ENCODE results near the gene C17orf58. TPM values are rescaled to one million over a fixed set of nuclear protein-coding genes. Genes with fewer than 3 reads are reported as not detected.
A peak's percentile ranks its signal among the peaks of the same experiment; 100 is the strongest.
"Not testable (repeated sequence)": the region's sequence is repeated elsewhere in the genome, so short reads cannot be mapped to it uniquely, and the experiment has no call there.

The C17orf58 gene
- total and polyA plus RNA-seq, 2 experiments from 2014 or later: 30.9 to 35.8 TPM

DNA sequence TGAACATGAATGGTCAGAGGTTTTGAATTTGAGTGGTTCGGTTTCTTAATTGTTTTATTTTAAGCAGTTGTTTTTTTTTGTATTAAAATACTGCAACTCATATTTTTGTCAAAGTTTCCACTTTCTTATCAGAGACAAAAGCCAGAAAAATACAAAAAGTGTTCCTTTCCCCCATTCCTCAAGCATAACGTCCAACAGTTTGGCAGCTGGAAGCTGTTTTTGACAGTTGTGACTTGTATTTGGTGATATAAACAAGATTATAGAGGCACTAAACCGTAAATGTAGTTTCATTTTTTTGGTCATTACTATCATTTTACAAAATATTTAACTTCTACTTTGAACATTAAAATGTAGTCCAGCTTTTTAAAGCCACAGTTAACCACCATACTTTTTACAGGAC is 36.0 kb downstream of the C17orf58 start:
- H4K20me1 ChIP-seq (replicated peaks; ENCODE audit: insufficient read depth); H3K4me3 Mint-ChIP-seq; H3K4me3 ChIP-seq; H2AFZ ChIP-seq; H3K4me2 ChIP-seq; DNase-seq (ENCODE audit: low spot score); H3K9me2 ChIP-seq (ENCODE audit: insufficient read depth); H3K27ac Mint-ChIP-seq; H3K4me1 ChIP-seq (ENCODE audit: insufficient read depth); ATAC-seq; H3K79me2 ChIP-seq (replicated peaks; ENCODE audit: insufficient read depth); H3K9me3 Mint-ChIP-seq; H3K27me3 ChIP-seq (ENCODE audit: insufficient read depth): not testable (repeated sequence)
- Mint-ChIP-seq H3K36me3 (ENCODE audit: low read depth) (peaks cover 57% of the 10 kb centered on the region), H3K4me1 (peaks cover 16% of the 10 kb centered on the region), H3K27me3 (ENCODE audit: insufficient read depth, low read depth, poor library complexity) (peaks cover 12% of the 10 kb centered on the region)
- peaks cover 16% of the 10 kb centered on the region for H3K36me3 ChIP-seq (ENCODE audit: insufficient read depth)
- H3K27ac ChIP-seq (ENCODE audit: low read depth): peak overlapping the region; percentile 13; the same call in 1 of the 2 replicates
- peaks cover 19% of the 10 kb centered on the region; the same call in 1 of the 2 replicates for H3F3A ChIP-seq (replicated peaks; ENCODE audit: low read depth)

DNA sequence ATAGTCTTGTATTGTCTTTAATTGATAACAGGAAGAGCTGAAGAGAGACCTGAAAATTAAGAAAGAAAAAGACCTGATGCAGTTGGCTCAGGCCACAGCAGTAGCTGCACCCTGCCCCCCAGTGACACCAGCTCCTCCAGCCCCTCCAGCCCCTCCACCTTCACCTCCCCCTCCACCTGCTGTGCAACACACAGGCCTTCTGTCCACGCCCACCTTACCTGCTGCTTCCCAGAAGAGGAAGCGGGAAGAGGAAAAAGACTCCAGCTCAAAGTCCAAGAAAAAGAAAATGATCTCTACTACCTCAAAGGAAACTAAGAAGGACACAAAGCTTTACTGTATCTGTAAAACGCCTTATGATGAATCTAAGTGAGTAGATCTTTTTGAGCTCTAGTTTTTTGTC is 36.8 kb downstream of the C17orf58 start:
- ATAC-seq (peak; percentile 75), DNase-seq (ENCODE audit: low spot score) (peak; percentile 39)
- Mint-ChIP-seq H3K27me3 (ENCODE audit: insufficient read depth, low read depth, poor library complexity) (peaks cover 17% of the 10 kb centered on the region), H3K36me3 (ENCODE audit: low read depth) (peaks cover 58% of the 10 kb centered on the region), H3K9me3 (no peaks in the 10 kb centered on the region), H3K4me3 (no peak overlapping the region; the same call in 2 of the 3 replicates), H3K4me1 (peaks cover 16% of the 10 kb centered on the region), H3K27ac (peak overlapping the region; percentile 20)
- no peak overlapping the region for H3K27ac ChIP-seq (ENCODE audit: low read depth)
- H3K4me2 ChIP-seq: no peak overlapping the region
- peaks cover 13% of the 10 kb centered on the region for H3K36me3 ChIP-seq (ENCODE audit: insufficient read depth)
- no peaks in the 10 kb centered on the region for H3K9me2 ChIP-seq (ENCODE audit: insufficient read depth)
- H2AFZ ChIP-seq: no peak overlapping the region
- peaks cover 19% of the 10 kb centered on the region; the same call in 1 of the 2 replicates for H3F3A ChIP-seq (replicated peaks; ENCODE audit: low read depth)
- H4K20me1 ChIP-seq (replicated peaks; ENCODE audit: insufficient read depth): peaks cover 3% of the 10 kb centered on the region; the same call in 1 of the 2 replicates
- H3K4me1 ChIP-seq (ENCODE audit: insufficient read depth): peaks cover 9% of the 10 kb centered on the region; the same call in 1 of the 2 replicates
- H3K27me3 ChIP-seq (ENCODE audit: insufficient read depth): no peaks in the 10 kb centered on the region
- no peak overlapping the region for H3K4me3 ChIP-seq
- 0 out of 2 replicates have a peak, but pooled peaks cover 4% of the 10 kb centered on the region for H3K79me2 ChIP-seq (replicated peaks; ENCODE audit: insufficient read depth)
- TF ChIP-seq ZNF462 (CRISPR knock-in tag; IDR thresholded peaks at IDR 0.05): no peak
- TF ChIP-seq CTCF (conservative IDR thresholded peaks at IDR 0.05; ENCODE audit: low read depth in 2 of 2): no peak
- TF ChIP-seq STAT1 (IDR thresholded peaks at IDR 0.05; ENCODE audit: unreplicated experiment): no peak
- TF ChIP-seq ZNF331 (CRISPR knock-in tag; IDR thresholded peaks at IDR 0.05; ENCODE audit: low read depth): no peak
- no peak for TF ChIP-seq POLR2AphosphoS5 (IDR thresholded peaks at IDR 0.05; ENCODE audit: low read depth)
- no peak for TF ChIP-seq EZH2phosphoT487 (IDR thresholded peaks at IDR 0.05; ENCODE audit: unreplicated experiment)
- no peak for TF ChIP-seq EZH2 (IDR thresholded peaks at IDR 0.05; ENCODE audit: low read depth, unreplicated experiment)
- TF ChIP-seq CREB1 (CRISPR knock-in tag; IDR thresholded peaks at IDR 0.05; ENCODE audit: low read depth): no peak
- no peak for TF ChIP-seq NANOG (IDR thresholded peaks at IDR 0.05; ENCODE audit: borderline replicate concordance)
- TF ChIP-seq, protein P1, sequence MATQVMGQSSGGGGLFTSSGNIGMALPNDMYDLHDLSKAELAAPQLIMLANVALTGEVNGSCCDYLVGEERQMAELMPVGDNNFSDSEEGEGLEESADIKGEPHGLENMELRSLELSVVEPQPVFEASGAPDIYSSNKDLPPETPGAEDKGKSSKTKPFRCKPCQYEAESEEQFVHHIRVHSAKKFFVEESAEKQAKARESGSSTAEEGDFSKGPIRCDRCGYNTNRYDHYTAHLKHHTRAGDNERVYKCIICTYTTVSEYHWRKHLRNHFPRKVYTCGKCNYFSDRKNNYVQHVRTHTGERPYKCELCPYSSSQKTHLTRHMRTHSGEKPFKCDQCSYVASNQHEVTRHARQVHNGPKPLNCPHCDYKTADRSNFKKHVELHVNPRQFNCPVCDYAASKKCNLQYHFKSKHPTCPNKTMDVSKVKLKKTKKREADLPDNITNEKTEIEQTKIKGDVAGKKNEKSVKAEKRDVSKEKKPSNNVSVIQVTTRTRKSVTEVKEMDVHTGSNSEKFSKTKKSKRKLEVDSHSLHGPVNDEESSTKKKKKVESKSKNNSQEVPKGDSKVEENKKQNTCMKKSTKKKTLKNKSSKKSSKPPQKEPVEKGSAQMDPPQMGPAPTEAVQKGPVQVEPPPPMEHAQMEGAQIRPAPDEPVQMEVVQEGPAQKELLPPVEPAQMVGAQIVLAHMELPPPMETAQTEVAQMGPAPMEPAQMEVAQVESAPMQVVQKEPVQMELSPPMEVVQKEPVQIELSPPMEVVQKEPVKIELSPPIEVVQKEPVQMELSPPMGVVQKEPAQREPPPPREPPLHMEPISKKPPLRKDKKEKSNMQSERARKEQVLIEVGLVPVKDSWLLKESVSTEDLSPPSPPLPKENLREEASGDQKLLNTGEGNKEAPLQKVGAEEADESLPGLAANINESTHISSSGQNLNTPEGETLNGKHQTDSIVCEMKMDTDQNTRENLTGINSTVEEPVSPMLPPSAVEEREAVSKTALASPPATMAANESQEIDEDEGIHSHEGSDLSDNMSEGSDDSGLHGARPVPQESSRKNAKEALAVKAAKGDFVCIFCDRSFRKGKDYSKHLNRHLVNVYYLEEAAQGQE (IDR thresholded peaks at IDR 0.05; ENCODE audit: unreplicated experiment): no peak
